ENCODE results near the gene TMBIM1.
"Not testable (repeated sequence)": the region's sequence is repeated elsewhere in the genome, so short reads cannot be mapped to it uniquely, and the experiment has no call there.

TMBIM1 gene

DNA sequence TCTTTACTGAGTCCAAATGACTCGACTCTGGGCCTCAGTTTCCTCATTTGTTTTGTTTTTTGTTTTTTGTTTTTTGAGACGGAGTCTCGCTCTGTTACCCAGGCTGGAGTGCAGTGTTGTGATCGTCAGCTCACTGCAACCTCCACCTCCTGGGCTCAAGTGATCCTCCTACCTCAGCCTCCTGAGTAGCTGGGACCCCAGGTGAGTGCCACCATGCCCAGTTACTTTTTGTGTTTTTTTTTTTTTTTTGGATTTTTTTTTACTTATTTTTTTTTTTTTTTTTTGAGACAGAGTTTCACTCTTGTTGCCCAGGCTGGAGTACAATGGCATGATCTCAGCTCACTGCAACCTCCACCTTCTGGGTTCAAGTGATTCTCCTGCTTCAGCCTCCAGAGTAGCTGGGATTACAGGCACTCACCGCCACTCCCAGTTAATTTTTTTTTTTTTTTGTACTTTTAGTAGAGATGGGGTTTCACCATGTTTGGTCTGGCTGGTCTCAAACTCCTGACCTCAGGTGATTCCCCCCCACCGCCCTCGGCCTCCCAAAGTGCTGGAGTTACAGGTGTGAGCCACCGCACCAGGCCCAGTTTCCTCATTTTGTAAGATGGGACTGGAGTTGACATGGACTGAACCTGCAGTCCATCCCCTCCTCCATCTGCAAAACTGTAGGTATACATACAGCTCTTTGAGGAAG is 18.9 kb downstream of the TMBIM1 start:
- H3K9me3 Mint-ChIP-seq; ATAC-seq; DNase-seq (ENCODE audit: low spot score in 2 of 2); H3K4me3 Mint-ChIP-seq: not testable (repeated sequence)
- peaks cover 48% of the 10 kb centered on the region for H3K4me1 Mint-ChIP-seq
- peak overlapping the region; percentile 89 for H3K27ac Mint-ChIP-seq
- peaks cover 100% of the 10 kb centered on the region for H3K36me3 Mint-ChIP-seq

DNA sequence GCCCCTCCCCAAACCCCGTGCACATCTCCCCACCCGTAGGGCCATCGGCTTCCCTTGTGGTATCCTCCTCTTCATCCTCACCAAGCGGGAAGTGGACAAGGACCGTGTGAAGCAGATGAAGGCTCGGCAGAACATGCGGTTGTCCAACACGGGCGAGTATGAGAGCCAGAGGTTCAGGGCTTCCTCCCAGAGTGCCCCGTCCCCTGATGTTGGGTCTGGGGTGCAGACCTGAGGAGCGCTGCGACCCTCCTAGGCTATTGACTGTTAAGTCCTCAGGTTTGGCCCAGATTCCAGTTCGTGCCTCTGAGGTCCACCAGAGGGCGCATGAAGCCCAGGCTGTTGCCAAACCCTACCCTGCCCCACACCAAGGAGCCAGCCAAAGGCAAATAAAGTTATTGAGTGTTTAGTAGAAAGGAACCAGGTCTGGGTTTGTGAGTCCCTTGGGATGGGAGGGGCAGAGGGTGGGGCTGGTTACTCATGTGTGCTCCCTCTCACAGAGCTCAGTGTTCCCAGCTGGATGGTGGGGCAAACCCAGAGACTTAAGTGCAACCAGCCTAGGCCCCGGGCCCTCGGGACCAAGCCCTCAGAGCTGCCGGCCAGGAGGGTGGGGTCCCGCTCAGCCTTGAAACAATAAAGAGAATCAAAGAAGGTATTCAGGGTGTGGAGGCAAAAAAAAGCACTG is 19.6 kb downstream of the TMBIM1 start:
- peak; percentile 62 to 85 for DNase-seq (ENCODE audit: low spot score in 2 of 2)
- peaks cover 100% of the 10 kb centered on the region for H3K36me3 Mint-ChIP-seq
- H3K4me1 Mint-ChIP-seq, result peaks cover 49% of the 10 kb centered on the region
- peak overlapping the region; percentile 91 for H3K4me3 Mint-ChIP-seq
- H3K9me3 Mint-ChIP-seq, result no peaks in the 10 kb centered on the region
- peak; percentile 38 for ATAC-seq
- peak overlapping the region; percentile 95 for H3K27ac Mint-ChIP-seq

- H3K27ac Mint-ChIP-seq, result peak overlapping the region; percentile 95
- H3K36me3 Mint-ChIP-seq, result peaks cover 100% of the 10 kb centered on the region
Measured at GRCh38 chr2:218271865-218272530, 20.3 kb downstream of the TMBIM1 start.

GRCh38 chr2:218271487-218271797 is 20.9 kb downstream of the TMBIM1 start:
- Mint-ChIP-seq H3K27ac (peak overlapping the region; percentile 95), H3K36me3 (peaks cover 100% of the 10 kb centered on the region), H3K9me3 (no peaks in the 10 kb centered on the region), H3K4me3 (peak overlapping the region; percentile 91), H3K4me1 (peaks cover 49% of the 10 kb centered on the region)
- DNase-seq (ENCODE audit: low spot score in 2 of 2) (no peak), ATAC-seq (no peak)

More at GRCh38 chr2:218271865-218272530, 20.3 kb downstream of the TMBIM1 start:
- peaks cover 49% of the 10 kb centered on the region for H3K4me1 Mint-ChIP-seq
- DNase-seq (ENCODE audit: low spot score in 2 of 2) (no peak), ATAC-seq (no peak)
- H3K9me3 Mint-ChIP-seq, result no peaks in the 10 kb centered on the region
- peak overlapping the region; percentile 91 for H3K4me3 Mint-ChIP-seq

DNA sequence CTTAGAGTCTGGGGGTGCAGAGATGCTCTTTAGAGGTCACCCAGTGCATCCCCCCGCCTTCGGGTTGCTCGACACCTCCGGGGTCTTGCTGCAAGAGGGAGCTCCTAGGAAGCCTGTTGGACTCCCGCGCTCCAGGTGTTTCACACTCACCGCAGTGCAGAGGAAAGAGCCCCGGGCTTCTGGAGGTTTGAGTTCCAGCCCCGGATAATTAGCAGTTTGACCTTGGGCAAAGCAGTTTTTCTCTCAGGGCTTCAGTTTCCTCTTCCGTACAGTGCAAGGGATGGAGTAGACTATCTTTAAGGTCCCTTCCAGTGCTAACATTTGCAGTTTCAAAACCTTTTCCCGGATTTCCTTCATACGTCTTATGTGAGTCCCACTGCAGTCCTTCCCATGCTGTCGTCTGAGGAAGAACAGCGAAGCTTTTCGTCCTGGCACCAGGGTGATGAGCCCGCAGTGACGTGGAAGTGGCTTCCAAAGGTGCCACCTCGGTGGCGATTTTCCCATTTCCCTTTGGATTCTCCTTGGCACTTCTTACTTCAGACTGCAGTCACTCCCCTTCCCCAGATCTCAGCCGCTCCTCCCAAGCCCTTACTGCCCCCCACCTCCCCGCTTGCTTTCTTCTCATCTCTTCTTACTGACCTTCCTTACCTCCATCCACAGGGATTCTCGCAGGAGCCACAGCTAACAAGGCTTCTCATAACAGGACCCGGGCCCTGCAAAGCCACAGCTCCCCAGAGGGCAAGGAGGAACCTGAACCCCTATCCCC is 21.4 kb downstream of the TMBIM1 start:
- DNase-seq (ENCODE audit: low spot score in 2 of 2) (no peak), ATAC-seq (no peak)
- peaks cover 99% of the 10 kb centered on the region for H3K36me3 Mint-ChIP-seq
- H3K9me3 Mint-ChIP-seq, result no peaks in the 10 kb centered on the region
- peak overlapping the region; percentile 95 for H3K27ac Mint-ChIP-seq
- H3K4me3 Mint-ChIP-seq, result peak overlapping the region; percentile 91
- peaks cover 51% of the 10 kb centered on the region for H3K4me1 Mint-ChIP-seq

DNA sequence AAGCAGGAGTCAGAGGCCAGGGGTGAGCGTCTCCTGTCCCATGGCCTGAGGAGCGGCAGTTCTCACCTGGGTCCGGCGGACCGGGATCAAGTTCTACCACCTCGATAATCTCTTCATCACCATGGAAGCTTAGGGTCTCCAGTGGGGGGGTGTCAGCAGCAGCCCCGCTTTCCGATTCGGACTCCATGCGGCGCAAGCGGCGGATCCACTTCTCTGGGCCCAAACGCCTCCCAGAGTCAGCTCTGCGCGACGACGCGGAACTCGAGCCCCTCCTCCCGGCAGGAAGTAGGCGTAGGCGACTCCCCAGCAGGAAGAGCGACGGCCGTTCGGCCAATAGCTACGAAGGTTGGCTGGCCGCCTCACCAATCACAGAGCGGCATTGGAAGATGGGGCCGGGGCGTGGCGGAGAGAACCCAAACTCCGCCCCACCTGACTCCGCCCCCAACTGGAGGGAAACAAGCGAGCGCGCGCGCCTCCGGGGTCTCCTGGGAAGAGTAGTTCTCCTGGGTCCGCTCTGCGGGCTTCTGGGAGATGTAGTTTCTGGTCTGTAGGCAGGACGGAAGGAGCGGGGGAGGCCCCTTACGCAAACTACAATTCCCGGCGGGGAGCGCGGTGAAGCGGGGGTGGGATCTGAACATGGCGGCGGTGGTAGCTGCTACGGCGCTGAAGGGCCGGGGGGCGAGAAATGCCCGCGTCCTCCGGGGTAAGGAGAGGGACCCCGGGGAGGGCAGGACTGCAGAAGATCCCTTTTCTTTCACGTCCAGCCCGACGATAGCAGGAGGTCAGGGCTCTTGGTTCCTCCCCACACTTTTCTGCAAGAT is 22.2 kb downstream of the TMBIM1 start, which contains the start of the genes AAMP and PNKD:
Gene AAMP (minus strand): TSS at position 238 of the 821 bp plus-strand sequence. CDS start 51 bp downstream, at position 187.
Gene PNKD (plus strand): TSS at position 620 of the 821 bp plus-strand sequence. CDS start 17 bp downstream, at position 637.
- Mint-ChIP-seq H3K4me3 (peak within 1 kb of the TSS; percentile 91), H3K36me3 (peaks cover 99% of the 10 kb centered on the region), H3K9me3 (no peaks in the 10 kb centered on the region), H3K4me1 (peaks cover 54% of the 10 kb centered on the region), H3K27ac (peak within 1 kb of the TSS; percentile 95)
- ATAC-seq (peak; percentile 94), DNase-seq (ENCODE audit: low spot score in 2 of 2) (peak; percentile 99 to 100)

DNA sequence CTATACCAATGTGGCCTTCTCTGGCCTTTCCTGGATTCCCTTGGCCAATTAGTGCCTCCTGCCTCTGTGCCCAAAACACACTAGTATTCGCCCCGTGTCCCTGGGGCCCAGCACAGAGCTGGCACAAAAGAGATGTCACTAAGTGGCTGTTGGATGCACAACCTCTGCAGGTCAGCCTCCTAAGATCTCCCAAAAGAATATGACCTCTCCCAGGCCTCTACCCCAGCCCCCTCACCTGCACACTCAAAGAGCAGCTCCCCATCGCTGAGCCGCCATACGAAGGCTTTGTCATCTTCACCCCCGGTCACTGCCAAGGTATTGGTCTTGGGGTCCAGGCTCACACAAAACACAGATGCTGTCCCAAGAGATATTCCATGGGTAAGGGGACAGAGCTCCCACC is 25.0 kb downstream of the TMBIM1 start:
- H3K4me3 Mint-ChIP-seq, result no peak overlapping the region
- peaks cover 88% of the 10 kb centered on the region for H3K36me3 Mint-ChIP-seq
- H3K27ac Mint-ChIP-seq, result peak overlapping the region; percentile 46
- no peaks in the 10 kb centered on the region for H3K9me3 Mint-ChIP-seq
- H3K4me1 Mint-ChIP-seq, result peaks cover 50% of the 10 kb centered on the region
- ATAC-seq (no peak), DNase-seq (ENCODE audit: low spot score in 2 of 2) (no peak)

DNA sequence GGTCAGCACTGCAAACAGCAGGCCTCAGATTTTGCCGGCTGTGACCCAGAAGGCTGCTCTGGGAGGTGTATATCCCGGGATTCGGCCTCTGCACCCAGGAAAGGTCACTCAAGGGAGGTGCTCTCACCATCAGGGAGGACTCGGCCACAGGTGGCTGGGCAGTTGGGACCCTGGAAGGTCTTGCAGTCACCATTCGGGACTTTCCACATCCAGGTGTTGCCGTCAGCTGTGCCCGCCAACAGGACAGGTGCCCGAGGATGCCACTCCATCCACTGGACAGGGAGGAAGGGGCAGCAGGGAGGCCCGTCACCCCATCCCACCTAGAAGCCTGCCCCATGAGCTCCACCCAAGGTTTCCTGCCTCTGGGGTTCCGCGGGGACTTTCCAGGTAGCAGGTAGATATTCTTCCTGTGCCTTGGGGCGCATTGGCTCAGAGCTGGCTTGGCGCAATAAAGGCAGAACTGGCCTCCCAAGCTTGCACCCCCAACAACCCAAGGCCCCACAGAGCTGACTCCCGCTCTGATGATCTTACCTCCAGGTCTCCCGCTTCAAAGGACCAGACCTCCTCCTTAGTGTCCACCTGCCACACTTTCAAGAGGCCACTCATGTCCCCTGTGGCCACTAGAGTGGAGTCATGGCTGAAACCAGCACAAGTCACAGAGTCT is 25.9 kb downstream of the TMBIM1 start:
- no peak for ATAC-seq
- Mint-ChIP-seq H3K27ac (peak overlapping the region; percentile 65), H3K4me1 (peaks cover 43% of the 10 kb centered on the region), H3K36me3 (peaks cover 87% of the 10 kb centered on the region), H3K9me3 (no peaks in the 10 kb centered on the region), H3K4me3 (no peak overlapping the region)
- no peak for DNase-seq (ENCODE audit: low spot score in 2 of 2)

DNA sequence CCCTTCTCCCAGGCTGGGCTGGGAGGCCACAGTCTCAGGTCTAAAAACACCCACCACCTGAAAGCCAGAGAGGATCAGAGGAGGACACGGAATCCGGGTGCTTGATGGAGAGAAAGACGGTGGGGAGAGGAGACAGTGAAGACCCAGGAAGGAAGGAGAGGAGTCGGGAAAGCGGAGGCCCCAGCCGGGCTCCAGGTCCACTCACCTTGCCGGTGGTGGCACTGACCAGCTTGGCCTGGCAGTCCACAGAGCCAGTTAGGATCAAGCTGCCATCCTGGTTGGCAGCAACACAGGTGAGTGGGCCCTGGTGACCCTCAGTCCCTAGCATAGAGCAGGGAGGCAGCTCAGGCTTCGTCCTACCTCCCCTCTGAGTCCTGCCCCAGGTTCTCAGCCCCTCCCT is 26.7 kb downstream of the TMBIM1 start:
- H3K36me3 Mint-ChIP-seq, result peaks cover 83% of the 10 kb centered on the region

GRCh38 chr2:218264773-218265561 is 27.3 kb downstream of the TMBIM1 start:
- DNase-seq (ENCODE audit: low spot score in 2 of 2) (no peak), ATAC-seq (no peak)
- peaks cover 76% of the 10 kb centered on the region for H3K36me3 Mint-ChIP-seq
- H3K27ac Mint-ChIP-seq, result peak overlapping the region; percentile 65
- no peaks in the 10 kb centered on the region for H3K9me3 Mint-ChIP-seq
- no peak overlapping the region for H3K4me3 Mint-ChIP-seq
- H3K4me1 Mint-ChIP-seq, result peaks cover 43% of the 10 kb centered on the region

More for the DNA sequence above, 26.7 kb downstream of the TMBIM1 start:
- Mint-ChIP-seq H3K9me3 (no peaks in the 10 kb centered on the region), H3K4me3 (no peak overlapping the region), H3K4me1 (peaks cover 43% of the 10 kb centered on the region), H3K27ac (peak overlapping the region; percentile 65)
- ATAC-seq (no peak), DNase-seq (ENCODE audit: low spot score in 2 of 2) (no peak)

DNA sequence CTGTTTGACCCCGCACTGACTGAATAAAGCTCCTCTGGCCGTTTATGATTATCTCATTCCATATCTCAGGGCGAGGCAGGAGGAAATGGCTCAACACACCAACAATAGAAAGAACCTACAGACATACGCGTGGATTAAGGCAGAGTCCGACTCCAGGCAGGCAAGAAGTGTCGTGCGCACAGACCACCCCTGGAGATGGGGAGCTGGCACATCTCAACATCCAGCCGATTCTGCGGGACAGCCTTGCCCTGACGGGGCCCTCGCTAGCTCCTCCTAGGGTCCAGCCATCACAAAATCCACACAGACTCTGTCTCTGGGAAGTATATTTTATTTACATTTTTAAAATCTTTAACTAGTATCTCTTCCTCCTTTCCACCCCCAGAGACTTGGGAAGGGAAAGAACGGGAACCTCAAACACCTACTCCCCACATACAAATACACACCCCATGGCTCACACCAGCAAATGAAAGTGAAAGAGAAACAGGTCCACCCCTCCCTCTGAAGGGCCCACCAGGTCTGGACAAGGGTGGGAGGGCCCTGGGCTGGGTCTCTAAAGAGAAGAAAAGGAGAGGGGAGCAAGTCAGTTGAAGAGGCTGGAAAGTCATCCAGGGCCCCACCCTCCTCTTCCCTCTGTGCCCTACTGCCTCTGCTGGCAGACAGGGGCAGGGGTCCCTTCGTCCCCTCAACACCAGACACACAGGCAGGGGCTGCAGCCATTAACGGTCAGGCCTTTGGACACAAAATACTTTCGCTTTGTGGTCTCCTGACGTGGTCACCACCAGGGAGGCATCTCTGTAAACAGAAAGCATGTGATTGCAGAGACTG is 28.3 kb downstream of the TMBIM1 start:
- ATAC-seq, result no peak

DNA sequence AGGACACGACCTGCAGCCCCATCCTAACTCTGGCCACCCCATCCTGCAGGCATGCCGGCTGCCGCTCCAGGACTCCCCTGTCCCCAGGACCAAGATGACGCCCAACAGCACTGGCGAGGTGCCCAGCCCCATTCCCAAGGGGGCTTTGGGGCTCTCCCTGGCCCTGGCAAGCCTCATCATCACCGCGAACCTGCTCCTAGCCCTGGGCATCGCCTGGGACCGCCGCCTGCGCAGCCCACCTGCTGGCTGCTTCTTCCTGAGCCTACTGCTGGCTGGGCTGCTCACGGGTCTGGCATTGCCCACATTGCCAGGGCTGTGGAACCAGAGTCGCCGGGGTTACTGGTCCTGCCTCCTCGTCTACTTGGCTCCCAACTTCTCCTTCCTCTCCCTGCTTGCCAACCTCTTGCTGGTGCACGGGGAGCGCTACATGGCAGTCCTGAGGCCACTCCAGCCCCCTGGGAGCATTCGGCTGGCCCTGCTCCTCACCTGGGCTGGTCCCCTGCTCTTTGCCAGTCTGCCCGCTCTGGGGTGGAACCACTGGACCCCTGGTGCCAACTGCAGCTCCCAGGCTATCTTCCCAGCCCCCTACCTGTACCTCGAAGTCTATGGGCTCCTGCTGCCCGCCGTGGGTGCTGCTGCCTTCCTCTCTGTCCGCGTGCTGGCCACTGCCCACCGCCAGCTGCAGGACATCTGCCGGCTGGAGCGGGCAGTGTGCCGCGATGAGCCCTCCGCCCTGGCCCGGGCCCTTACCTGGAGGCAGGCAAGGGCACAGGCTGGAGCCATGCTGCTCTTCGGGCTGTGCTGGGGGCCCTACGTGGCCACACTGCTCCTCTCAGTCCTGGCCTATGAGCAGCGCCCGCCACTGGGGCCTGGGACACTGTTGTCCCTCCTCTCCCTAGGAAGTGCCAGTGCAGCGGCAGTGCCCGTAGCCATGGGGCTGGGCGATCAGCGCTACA is 29.4 kb downstream of the TMBIM1 start:
- Mint-ChIP-seq H3K9me3 (no peaks in the 10 kb centered on the region), H3K4me1 (peaks cover 47% of the 10 kb centered on the region), H3K27ac (peak overlapping the region; percentile 80), H3K4me3 (no peak overlapping the region), H3K36me3 (peaks cover 71% of the 10 kb centered on the region)
- no peak for DNase-seq (ENCODE audit: low spot score in 2 of 2)
- no peak for ATAC-seq

More for the DNA sequence above, 28.3 kb downstream of the TMBIM1 start:
- Mint-ChIP-seq H3K9me3 (no peaks in the 10 kb centered on the region), H3K27ac (peak overlapping the region; percentile 80), H3K4me1 (peaks cover 43% of the 10 kb centered on the region), H3K4me3 (no peak overlapping the region), H3K36me3 (peaks cover 75% of the 10 kb centered on the region)
- DNase-seq (ENCODE audit: low spot score in 2 of 2), result no peak
